ENCODE results near the gene PNPLA6.

DNA sequence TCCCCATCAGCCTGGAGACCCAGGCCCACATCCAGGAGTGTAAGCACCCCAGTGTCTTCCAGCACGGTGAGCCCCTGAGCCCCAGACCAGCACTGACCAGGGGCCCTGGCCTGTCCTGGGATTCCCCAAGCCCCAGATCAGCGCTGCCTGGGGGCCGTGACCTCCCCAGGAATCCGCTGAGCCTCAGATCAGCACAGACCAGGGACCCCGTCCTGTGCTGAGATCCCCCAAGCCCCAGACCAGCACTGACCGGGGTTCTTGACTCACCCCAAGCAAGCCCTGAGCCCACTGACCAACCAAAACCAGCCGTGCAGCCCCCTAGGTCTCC is 7.4 kb upstream of the PNPLA6 start:
- TF ChIP-seq, protein P1, sequence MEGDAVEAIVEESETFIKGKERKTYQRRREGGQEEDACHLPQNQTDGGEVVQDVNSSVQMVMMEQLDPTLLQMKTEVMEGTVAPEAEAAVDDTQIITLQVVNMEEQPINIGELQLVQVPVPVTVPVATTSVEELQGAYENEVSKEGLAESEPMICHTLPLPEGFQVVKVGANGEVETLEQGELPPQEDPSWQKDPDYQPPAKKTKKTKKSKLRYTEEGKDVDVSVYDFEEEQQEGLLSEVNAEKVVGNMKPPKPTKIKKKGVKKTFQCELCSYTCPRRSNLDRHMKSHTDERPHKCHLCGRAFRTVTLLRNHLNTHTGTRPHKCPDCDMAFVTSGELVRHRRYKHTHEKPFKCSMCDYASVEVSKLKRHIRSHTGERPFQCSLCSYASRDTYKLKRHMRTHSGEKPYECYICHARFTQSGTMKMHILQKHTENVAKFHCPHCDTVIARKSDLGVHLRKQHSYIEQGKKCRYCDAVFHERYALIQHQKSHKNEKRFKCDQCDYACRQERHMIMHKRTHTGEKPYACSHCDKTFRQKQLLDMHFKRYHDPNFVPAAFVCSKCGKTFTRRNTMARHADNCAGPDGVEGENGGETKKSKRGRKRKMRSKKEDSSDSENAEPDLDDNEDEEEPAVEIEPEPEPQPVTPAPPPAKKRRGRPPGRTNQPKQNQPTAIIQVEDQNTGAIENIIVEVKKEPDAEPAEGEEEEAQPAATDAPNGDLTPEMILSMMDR (IDR thresholded peaks at IDR 0.05; ENCODE audit: low read depth, low read length, poor library complexity, severe bottlenecking) = no peak
- TF ChIP-seq EZH2phosphoT487 (IDR thresholded peaks at IDR 0.05; ENCODE audit: borderline replicate concordance, low read length) = no peak
